HEK293T (cell line): ENCODE results near the gene SLC41A1.

Source experiments
- ELF4 ChIP-seq: fragments of 450-650 bp; IDR thresholded peaks from 2 replicates; pipeline ENCODE4 v1.6.1; 2017; ENCODE audit warnings: antibody characterized with exemption
- FOXK2 ChIP-seq: fragments of 450-650 bp; IDR thresholded peaks from 2 replicates; pipeline ENCODE4 v1.6.1; 2016; ENCODE audit warnings: mild to moderate bottlenecking
- LEF1 ChIP-seq: fragments of 450-650 bp; IDR thresholded peaks from 2 replicates; pipeline ENCODE4 v1.6.1; 2017; ENCODE audit warnings: mild to moderate bottlenecking, borderline replicate concordance
- PKNOX1 ChIP-seq: fragments of 450-650 bp; IDR thresholded peaks from 2 replicates; pipeline ENCODE4 v1.6.1; 2016
- ZNF384 ChIP-seq: fragments of 450-650 bp; IDR thresholded peaks from 2 replicates; pipeline ENCODE4 v1.6.1; 2016

- TF ChIP-seq ZNF384 (no peak), ELF4 (no peak), PKNOX1 (no peak), FOXK2 (no peak), LEF1 (no peak)
These were observed 45.8 kb downstream of the SLC41A1 start for GRCh38 chr1:205767248-205767647.
